H1 (cell line): Measurements from ENCODE around the gene PPM1G. TPM values are rescaled to one million over a fixed set of nuclear protein-coding genes. Genes with fewer than 3 reads are reported as not detected.

Experiments
- CTCF ChIA-PET: fragments of 300-600 bp; sonication (Branson Sonifier 250); formaldehyde crosslinking; loops from one replicate; lab custom pipeline; 2021; ENCODE audit not compliant: partially characterized antibody; lab: Charles Lee
- POLR2A ChIA-PET: fragments of 300-600 bp; sonication (Branson Sonifier 250); formaldehyde crosslinking; loops from one replicate; lab custom pipeline; 2021; ENCODE audit warnings: inconsistent platforms; ENCODE audit not compliant: partially characterized antibody; lab: Charles Lee
- DNase-seq, 2 experiments: peaks; one replicate each; pipeline versions ENCODE4 v3.0.0 to v3.0.0-alpha.2; 2010 to 2022; ENCODE audit warnings: low spot score in 2 of 2, low read depth in 1 of 2, mixed read lengths in 1 of 2
- FAIRE-seq: peaks from 2 replicates; lab custom pipeline; 2011; peaks lifted over from hg19 to GRCh38; lab: Jason Lieb, UNC
- H2AFZ ChIP-seq: 2 replicates; pipeline ENCODE4 v1.8.1; 2012; ENCODE audit warnings: low read length, inconsistent platforms
- H2AK5ac ChIP-seq: 2 replicates; pipeline ENCODE4 v1.6.1; 2013; ENCODE audit warnings: low read depth, low read length
- H2BK120ac ChIP-seq: replicated peaks from 2 replicates; pipeline ENCODE3; 2013; ENCODE audit warnings: low read depth, low read length, inconsistent platforms
- H2BK12ac ChIP-seq: 2 replicates; pipeline ENCODE4 v1.6.1; 2013; ENCODE audit warnings: low read depth, low read length
- H2BK15ac ChIP-seq: 2 replicates; pipeline ENCODE4 v1.6.1; 2013; ENCODE audit warnings: low read length
- H2BK20ac ChIP-seq: 2 replicates; pipeline ENCODE4 v1.6.1; 2013; ENCODE audit warnings: low read length
- H2BK5ac ChIP-seq: 2 replicates; pipeline ENCODE4 v1.6.1; 2013; ENCODE audit warnings: low read depth, low read length
- H3K14ac ChIP-seq: 2 replicates; pipeline ENCODE4 v1.6.1; 2013; ENCODE audit warnings: inconsistent platforms; ENCODE audit not compliant: insufficient read length
- H3K18ac ChIP-seq: 2 replicates; pipeline ENCODE4 v1.6.1; 2013; ENCODE audit warnings: low read length; ENCODE audit errors: extremely low read depth
- H3K23ac ChIP-seq: 2 replicates; pipeline ENCODE4 v1.6.1; 2013; ENCODE audit warnings: inconsistent platforms; ENCODE audit not compliant: insufficient read length
- H3K23me2 ChIP-seq: 2 replicates; pipeline ENCODE4 v1.6.1; 2013; ENCODE audit warnings: low read depth, low read length
- H3K27ac ChIP-seq: 2 replicates; pipeline ENCODE4 v1.6.1; 2011; ENCODE audit warnings: low read depth, low read length, inconsistent platforms
- H3K27me3 ChIP-seq, 4 experiments: replicated peaks in 1 of 4; 1 replicate in 1 of 4; 2 replicates in 3 of 4; pipeline versions ENCODE4 v1.6.1 to v1.8.1; 2011 to 2013; ENCODE audit warnings: low read length in 3 of 4, mild to moderate bottlenecking in 3 of 4, inconsistent platforms in 2 of 4, mixed read lengths in 2 of 4, moderate library complexity in 1 of 4; ENCODE audit not compliant: control insufficient read depth in 3 of 4, insufficient read depth in 3 of 4; ENCODE audit errors: extremely low read depth in 1 of 4
- H3K36me3 ChIP-seq, 4 experiments: 2 replicates each; pipeline versions ENCODE4 v1.6.1 to v1.8.1; 2011 to 2013; ENCODE audit warnings: mild to moderate bottlenecking in 4 of 4, low read length in 3 of 4, moderate library complexity in 2 of 4, control low read depth in 1 of 4, inconsistent platforms in 1 of 4; ENCODE audit not compliant: insufficient read depth in 4 of 4, control insufficient read depth in 2 of 4
- H3K4ac ChIP-seq: replicated peaks from 2 replicates; pipeline ENCODE3; 2013; ENCODE audit warnings: low read length, low read depth, mixed read lengths, inconsistent platforms; ENCODE audit not compliant: insufficient read length
- H3K4me1 ChIP-seq, 4 experiments: replicated peaks in 1 of 4; 1 replicate in 1 of 4; 2 replicates in 3 of 4; pipeline versions ENCODE4 v1.6.1 to v1.8.1; 2011 to 2013; ENCODE audit warnings: low read length in 3 of 4, inconsistent platforms in 2 of 4, mixed read lengths in 1 of 4; ENCODE audit not compliant: insufficient read depth in 4 of 4, control insufficient read depth in 3 of 4
- H3K4me2 ChIP-seq, 2 experiments: 2 replicates each; pipeline versions ENCODE4 v1.6.1 to v1.8.1; 2011 to 2013; ENCODE audit warnings: low read depth in 2 of 2, low read length in 2 of 2, control low read depth in 1 of 2, inconsistent platforms in 1 of 2, mild to moderate bottlenecking in 1 of 2; ENCODE audit not compliant: insufficient read depth in 1 of 2
- H3K4me3 ChIP-seq, 4 experiments: fragments of 200-600, 300-600 bp in 1 of 4; sonication (generic), shearing (Covaris generic), sonication (Bioruptor Twin) in 1 of 4; 2 replicates each; pipeline versions ENCODE4 v1.5.1 to v1.8.1; 2011 to 2016; ENCODE audit warnings: low read length in 4 of 4, low read depth in 3 of 4, control low read depth in 2 of 4, inconsistent platforms in 2 of 4, mild to moderate bottlenecking in 2 of 4, mixed read lengths in 1 of 4, moderate library complexity in 1 of 4; ENCODE audit not compliant: insufficient read depth in 2 of 4; ENCODE audit errors: extremely low read depth in 1 of 4
- H3K56ac ChIP-seq: replicated peaks from 2 replicates; pipeline ENCODE3; 2013; ENCODE audit warnings: low read depth, mild to moderate bottlenecking, mixed read lengths, low read length, inconsistent platforms; ENCODE audit not compliant: insufficient read length
- H3K79me1 ChIP-seq: 2 replicates; pipeline ENCODE4 v1.6.1; 2013; ENCODE audit warnings: low read depth, low read length, control low read depth
- H3K79me2 ChIP-seq, 2 experiments: 2 replicates each; pipeline versions ENCODE4 v1.6.1 to v1.8.1; 2012 to 2013; ENCODE audit warnings: low read length in 2 of 2, mild to moderate bottlenecking in 2 of 2, inconsistent platforms in 1 of 2; ENCODE audit not compliant: insufficient read depth in 2 of 2, control insufficient read depth in 1 of 2
- H3K9ac ChIP-seq, 4 experiments: replicated peaks in 1 of 4; 1 replicate in 1 of 4; 2 replicates in 3 of 4; pipeline versions ENCODE4 v1.6.1 to v1.8.1; 2011 to 2013; ENCODE audit warnings: low read depth in 3 of 4, low read length in 3 of 4, control low read depth in 2 of 4, mild to moderate bottlenecking in 2 of 4, moderate library complexity in 2 of 4, inconsistent platforms in 1 of 4; ENCODE audit errors: extremely low read depth in 1 of 4
- H3K9me3 ChIP-seq, 2 experiments: 2 replicates each; pipeline versions ENCODE4 v1.6.1 to v1.8.1; 2012 to 2013; ENCODE audit warnings: mild to moderate bottlenecking in 2 of 2, moderate library complexity in 2 of 2, control low read depth in 1 of 2, inconsistent platforms in 1 of 2, low read depth in 1 of 2, low read length in 1 of 2, mixed read lengths in 1 of 2; ENCODE audit not compliant: insufficient read depth in 2 of 2
- H4K20me1 ChIP-seq, 2 experiments: replicated peaks in 1 of 2; 2 replicates each; pipeline versions ENCODE3 to v1.8.1; 2011 to 2013; ENCODE audit warnings: inconsistent platforms in 2 of 2, low read length in 2 of 2, mild to moderate bottlenecking in 1 of 2; ENCODE audit not compliant: insufficient read depth in 2 of 2, control insufficient read depth in 1 of 2
- H4K5ac ChIP-seq: 2 replicates; pipeline ENCODE4 v1.6.1; 2013; ENCODE audit warnings: low read length, low read depth, mixed read lengths, inconsistent platforms; ENCODE audit not compliant: insufficient read length
- H4K8ac ChIP-seq: 2 replicates; pipeline ENCODE4 v1.8.0; 2013; ENCODE audit warnings: mild to moderate bottlenecking, moderate library complexity, low read length, inconsistent platforms; ENCODE audit not compliant: insufficient read depth; ENCODE audit errors: extremely low read depth
- H4K91ac ChIP-seq: replicated peaks from 2 replicates; pipeline ENCODE3; 2013; ENCODE audit warnings: low read length, mixed read lengths, inconsistent platforms; ENCODE audit not compliant: insufficient read length
- CBX5 ChIP-seq: fragments of 300-800, 300-1000 bp; sonication (generic); IDR thresholded peaks from 2 replicates; pipeline ENCODE4 v1.7.1; 2016; ENCODE audit warnings: antibody characterized with exemption, low read length, low read depth
- EGR1 ChIP-seq: IDR thresholded peaks from 2 replicates; pipeline ENCODE4 v1.6.1; 2011; ENCODE audit warnings: low read depth, low read length, borderline replicate concordance
- RXRA ChIP-seq: IDR thresholded peaks from 2 replicates; pipeline ENCODE4 v1.6.1; 2011; ENCODE audit warnings: low read depth, mild to moderate bottlenecking, low read length, moderate library complexity; ENCODE audit not compliant: insufficient read depth
- SP1 ChIP-seq: IDR thresholded peaks from 2 replicates; pipeline ENCODE4 v1.6.1; 2011; ENCODE audit warnings: low read depth, low read length
- TCF12 ChIP-seq: IDR thresholded peaks from 2 replicates; pipeline ENCODE4 v1.6.1; 2011; ENCODE audit warnings: low read depth, mild to moderate bottlenecking, low read length
- WGBS, 2 experiments: shearing (Covaris generic) in 1 of 2; methylation state at CpG; one replicate each; pipeline versions ENCODE4 v1.1.6 to v1.1.7; 2013 to 2015; ENCODE audit warnings: low lambda C conversion rate in 2 of 2, mixed read lengths in 2 of 2, inconsistent platforms in 1 of 2, low coverage in 1 of 2, missing lambda C conversion rate in 1 of 2; ENCODE audit not compliant: insufficient replicate concordance in 2 of 2, insufficient coverage in 1 of 2, insufficient read length in 1 of 2; ENCODE audit errors: extremely low coverage in 1 of 2, missing lambda C conversion rate in 1 of 2; 5-methylcytosine and 5-hydroxymethylcytosine counted together
- polyA plus RNA-seq, 7 experiments: library from polyadenylated mRNA; depleted of rRNA in 3 of 7; stranded (reverse) in 5 of 7; unstranded in 2 of 7; fragments of >200 nt in 5 of 7; fragments of 200-250 nt in 2 of 7; gene quantifications; 1 replicate in 5 of 7; 2 replicates in 1 of 7; 4 replicates in 1 of 7; pipeline versions ENCODE4 v1.2.1 to v1.2.3, GENCODE V29; 2011 to 2013; ENCODE audit warnings: missing spikeins in 2 of 7, mixed read lengths in 2 of 7
- total RNA-seq: library from RNA; stranded (reverse); fragmentation: NEBNext Ultra II Directional; extraction: Animal tissue kit (Norgen Biotek cat#: 25700); gene quantifications from 2 replicates; pipeline ENCODE4 v1.2.1, GENCODE V29; 2021
- TF ChIP-seq, protein P1 (sequence below): IDR thresholded peaks from 2 replicates; pipeline ENCODE4 v1.6.1; 2012; ENCODE audit warnings: low read length, inconsistent platforms

Gene PPM1G
- total and polyA plus RNA-seq, 2 of the 8 experiments (the other 6 are each of a cell fraction or from before 2014, with no cell fraction given) = 73.3 to 203 TPM

DNA sequence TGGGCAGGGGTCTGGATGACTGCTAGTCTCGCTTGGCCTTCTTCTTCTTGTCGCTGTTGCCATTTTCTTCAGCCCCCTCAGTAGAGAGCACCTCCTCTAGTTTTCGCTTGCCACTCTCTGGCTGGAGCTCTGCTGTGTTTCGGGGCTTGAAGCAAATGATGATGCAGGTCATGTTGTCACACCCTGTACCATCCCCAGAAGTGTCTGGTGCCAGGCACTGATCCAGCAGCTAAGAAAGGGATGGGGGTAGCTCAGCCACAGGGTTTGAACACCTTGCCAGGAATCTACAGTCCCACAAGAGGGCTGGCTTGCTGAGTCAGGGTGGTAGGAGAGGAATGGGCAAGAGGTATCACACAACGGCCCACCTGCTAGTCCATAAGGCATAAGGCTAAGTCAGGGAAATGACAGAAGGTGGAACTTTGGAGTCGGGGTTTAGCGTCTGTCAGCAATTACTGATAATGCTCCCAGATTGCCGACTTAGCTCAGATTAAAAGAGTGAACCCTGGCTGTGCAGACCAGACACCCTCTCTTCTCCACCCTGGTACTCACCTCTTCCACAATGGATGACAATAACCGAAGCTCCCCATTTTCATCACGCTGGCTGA, 27.7 kb downstream of the PPM1G start:
- DNase-seq (no peak), FAIRE-seq (no peak)
- no peak overlapping the region for H2BK15ac ChIP-seq
- H3K23me2 ChIP-seq = peaks cover 7% of the 10 kb centered on the region
- no peak for TF ChIP-seq RXRA
- TF ChIP-seq TCF12 = no peak
- peak; percentile 37; the same call in 1 of the 2 replicates for TF ChIP-seq SP1
- no peak for TF ChIP-seq CBX5
- TF ChIP-seq, protein P1, sequence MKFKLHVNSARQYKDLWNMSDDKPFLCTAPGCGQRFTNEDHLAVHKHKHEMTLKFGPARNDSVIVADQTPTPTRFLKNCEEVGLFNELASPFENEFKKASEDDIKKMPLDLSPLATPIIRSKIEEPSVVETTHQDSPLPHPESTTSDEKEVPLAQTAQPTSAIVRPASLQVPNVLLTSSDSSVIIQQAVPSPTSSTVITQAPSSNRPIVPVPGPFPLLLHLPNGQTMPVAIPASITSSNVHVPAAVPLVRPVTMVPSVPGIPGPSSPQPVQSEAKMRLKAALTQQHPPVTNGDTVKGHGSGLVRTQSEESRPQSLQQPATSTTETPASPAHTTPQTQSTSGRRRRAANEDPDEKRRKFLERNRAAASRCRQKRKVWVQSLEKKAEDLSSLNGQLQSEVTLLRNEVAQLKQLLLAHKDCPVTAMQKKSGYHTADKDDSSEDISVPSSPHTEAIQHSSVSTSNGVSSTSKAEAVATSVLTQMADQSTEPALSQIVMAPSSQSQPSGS = no peak
- no peak for TF ChIP-seq EGR1
- peak overlapping the region in 2 of 4 experiments; percentile 84 to 85; a peak in 5 of 7 replicates for H3K9ac ChIP-seq
- H2BK5ac ChIP-seq = peak overlapping the region; percentile 99
- H3K27me3 ChIP-seq = no peaks in the 10 kb centered on the region
- no peaks in the 10 kb centered on the region for H3K9me3 ChIP-seq
- peaks cover 11% of the 10 kb centered on the region for H3K79me1 ChIP-seq
- H2AFZ ChIP-seq = no peak overlapping the region
- H3K56ac ChIP-seq = no peak overlapping the region
- H3K27ac ChIP-seq = peak overlapping the region; percentile 93
- H4K5ac ChIP-seq = no peak overlapping the region
- H4K91ac ChIP-seq = no peak overlapping the region
- no peak overlapping the region for H2BK20ac ChIP-seq
- H3K23ac ChIP-seq = no peak overlapping the region
- CTCF ChIA-PET = interaction anchor here (0.5 kb wide), 1 partner anchor 706 kb away, joined by 3 read pairs; no protein-coding TSS in a partner anchor
- H3K18ac ChIP-seq = no peak overlapping the region
- 94% methylated on average over 10 of the region's 10 CpGs; no CpG with 5 or more reads in 1 of the 2 experiments for WGBS, 2 experiments
- no peak overlapping the region for H3K4ac ChIP-seq
- peaks cover 0 to 12% of the 10 kb centered on the region in 2 experiments; a peak in 2 of 4 replicates for H3K79me2 ChIP-seq
- peak overlapping the region; percentile 77 for H2BK12ac ChIP-seq
- no peak overlapping the region for H2BK120ac ChIP-seq
- H4K20me1 ChIP-seq = peaks cover 6 to 8% of the 10 kb centered on the region in 2 experiments
- H3K4me3 ChIP-seq = no peak overlapping the region
- POLR2A ChIA-PET = interaction anchor here (0.5 to 9.5 kb wide), 9 partner anchors 10 to 61 kb away, joined by 3 to 114 read pairs (median 11); partner anchors contain the start of genes EIF2B4, GTF3C2, MPV17 and SNX17
- H3K14ac ChIP-seq = no peak overlapping the region
- H3K36me3 ChIP-seq = peaks cover 39 to 66% (median 56%) of the 10 kb centered on the region in 4 experiments
- H4K8ac ChIP-seq = peak overlapping the region; percentile 98; the same call in 1 of the 2 replicates
- H2AK5ac ChIP-seq = no peak overlapping the region; the same call in 1 of the 2 replicates
- peak overlapping the region; percentile 88 to 96; a peak in 3 of 4 replicates for H3K4me2 ChIP-seq
- H3K4me1 ChIP-seq = peaks cover 0 to 8% (median 2%) of the 10 kb centered on the region in 4 experiments; a peak in 5 of 7 replicates
